ENCODE data around the gene MAPT. TPM values are rescaled to one million over a fixed set of nuclear protein-coding genes. Genes with fewer than 3 reads are reported as not detected.
A peak's percentile ranks its signal among the peaks of the same experiment; 100 is the strongest.

The MAPT gene
- total and polyA plus RNA-seq, 2 of the 13 experiments (the other 11 are each of a cell fraction or from before 2014, with no cell fraction given), result 2.1 to 2.8 TPM

- TF ChIP-seq CBX1 (IDR thresholded peaks at IDR 0.05; ENCODE audit: low read depth), result no peak
- peak; percentile 63; the same call in 1 of the 2 replicates for TF ChIP-seq HINFP (CRISPR knock-in tag; IDR thresholded peaks at IDR 0.05; ENCODE audit: low read depth)
- peak; percentile 97 for TF ChIP-seq MYC (CRISPR knock-in tag; IDR thresholded peaks at IDR 0.05; ENCODE audit: borderline replicate concordance)
- TF ChIP-seq CEBPG (CRISPR knock-in tag; IDR thresholded peaks at IDR 0.05), result peak; percentile 79
- TF ChIP-seq ZNF782 (CRISPR knock-in tag; IDR thresholded peaks at IDR 0.05; ENCODE audit: borderline replicate concordance), result peak; percentile 29; the same call in 1 of the 2 replicates
- TF ChIP-seq ZNF75D (CRISPR knock-in tag; IDR thresholded peaks at IDR 0.05; ENCODE audit: borderline replicate concordance), result no peak
- TF ChIP-seq ZNF616 (CRISPR knock-in tag; IDR thresholded peaks at IDR 0.05; ENCODE audit: low read depth), result peak; percentile 28
- no peak for TF ChIP-seq MXD4 (CRISPR knock-in tag; IDR thresholded peaks at IDR 0.05)
- TF ChIP-seq ZNF367 (CRISPR knock-in tag; IDR thresholded peaks at IDR 0.05; ENCODE audit: borderline replicate concordance), result no peak
- peak; percentile 68; the same call in 1 of the 2 replicates for TF ChIP-seq ZFP1 (CRISPR knock-in tag; IDR thresholded peaks at IDR 0.05)
- TF ChIP-seq ZNF34 (CRISPR knock-in tag; IDR thresholded peaks at IDR 0.05; ENCODE audit: borderline replicate concordance), result no peak
- TF ChIP-seq KDM6A (CRISPR knock-in tag; IDR thresholded peaks at IDR 0.05; ENCODE audit: low read depth), result peak; percentile 98
- TF ChIP-seq ZNF607 (CRISPR knock-in tag; IDR thresholded peaks at IDR 0.05; ENCODE audit: borderline replicate concordance), result peak; percentile 29; the same call in 1 of the 2 replicates
- no peak for TF ChIP-seq ZNF883 (CRISPR knock-in tag; IDR thresholded peaks at IDR 0.05; ENCODE audit: not compliant biosample characterization)
- TF ChIP-seq ARNT2 (CRISPR knock-in tag; IDR thresholded peaks at IDR 0.05; ENCODE audit: low read depth), result no peak
- peak; percentile 74 for TF ChIP-seq DRAP1 (CRISPR knock-in tag; IDR thresholded peaks at IDR 0.05)
- TF ChIP-seq HMGA1 (CRISPR knock-in tag; conservative IDR thresholded peaks at IDR 0.05), result no peak
- TF ChIP-seq FOXP1 (IDR thresholded peaks at IDR 0.05), result no peak
- peak; percentile 95 for TF ChIP-seq FOXP1 (CRISPR knock-in tag; IDR thresholded peaks at IDR 0.05)
- no peak for TF ChIP-seq ZFP90 (CRISPR knock-in tag; IDR thresholded peaks at IDR 0.05; ENCODE audit: borderline replicate concordance)
- no peak for TF ChIP-seq NFE2L2 (IDR thresholded peaks at IDR 0.05; ENCODE audit: low read length)
- TF ChIP-seq SATB2 (CRISPR knock-in tag; IDR thresholded peaks at IDR 0.05), result no peak
- TF ChIP-seq SMARCC2 (IDR thresholded peaks at IDR 0.05), result no peak
- TF ChIP-seq FIP1L1 (IDR thresholded peaks at IDR 0.05; ENCODE audit: borderline replicate concordance, insufficient read depth, low read depth, low read length), result no peak
- peak; percentile 90 for TF ChIP-seq ELF3 (CRISPR knock-in tag; IDR thresholded peaks at IDR 0.05)
- TF ChIP-seq, protein P1, sequence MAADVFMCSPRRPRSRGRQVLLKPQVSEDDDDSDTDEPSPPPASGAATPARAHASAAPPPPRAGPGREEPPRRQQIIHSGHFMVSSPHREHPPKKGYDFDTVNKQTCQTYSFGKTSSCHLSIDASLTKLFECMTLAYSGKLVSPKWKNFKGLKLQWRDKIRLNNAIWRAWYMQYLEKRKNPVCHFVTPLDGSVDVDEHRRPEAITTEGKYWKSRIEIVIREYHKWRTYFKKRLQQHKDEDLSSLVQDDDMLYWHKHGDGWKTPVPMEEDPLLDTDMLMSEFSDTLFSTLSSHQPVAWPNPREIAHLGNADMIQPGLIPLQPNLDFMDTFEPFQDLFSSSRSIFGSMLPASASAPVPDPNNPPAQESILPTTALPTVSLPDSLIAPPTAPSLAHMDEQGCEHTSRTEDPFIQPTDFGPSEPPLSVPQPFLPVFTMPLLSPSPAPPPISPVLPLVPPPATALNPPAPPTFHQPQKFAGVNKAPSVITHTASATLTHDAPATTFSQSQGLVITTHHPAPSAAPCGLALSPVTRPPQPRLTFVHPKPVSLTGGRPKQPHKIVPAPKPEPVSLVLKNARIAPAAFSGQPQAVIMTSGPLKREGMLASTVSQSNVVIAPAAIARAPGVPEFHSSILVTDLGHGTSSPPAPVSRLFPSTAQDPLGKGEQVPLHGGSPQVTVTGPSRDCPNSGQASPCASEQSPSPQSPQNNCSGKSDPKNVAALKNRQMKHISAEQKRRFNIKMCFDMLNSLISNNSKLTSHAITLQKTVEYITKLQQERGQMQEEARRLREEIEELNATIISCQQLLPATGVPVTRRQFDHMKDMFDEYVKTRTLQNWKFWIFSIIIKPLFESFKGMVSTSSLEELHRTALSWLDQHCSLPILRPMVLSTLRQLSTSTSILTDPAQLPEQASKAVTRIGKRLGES (CRISPR knock-in tag; IDR thresholded peaks at IDR 0.05; ENCODE audit: borderline replicate concordance), result peak; percentile 78; the same call in 1 of the 2 replicates
- peak; percentile 75; the same call in 1 of the 2 replicates for TF ChIP-seq YEATS2 (CRISPR knock-in tag; IDR thresholded peaks at IDR 0.05; ENCODE audit: borderline replicate concordance)
Measured at GRCh38 chr17:45935710-45936509, 41.6 kb downstream of the MAPT start (continued).

Data from HepG2 (cell line).